Chondrocyte (in vitro differentiated cells): ENCODE results near the gene EPB41L2. TPM values are rescaled to one million over a fixed set of nuclear protein-coding genes. Genes with fewer than 3 reads are reported as not detected.

Experiments used
- DNase-seq: peaks from one replicate; pipeline ENCODE4 v3.0.0; 2021; ENCODE audit warnings: mixed read lengths, low spot score
- H3K27ac Mint-ChIP-seq: one replicate; pipeline ENCODE4 v1.8.0; 2021; ENCODE audit warnings: mild to moderate bottlenecking, moderate library complexity, mixed read lengths; ENCODE audit not compliant: unreplicated experiment
- H3K27me3 Mint-ChIP-seq: 2 replicates; pipeline ENCODE4 v1.8.0; 2021; ENCODE audit warnings: low read depth, mixed read lengths
- H3K36me3 Mint-ChIP-seq: 2 replicates; pipeline ENCODE4 v1.8.0; 2021; ENCODE audit warnings: low read depth, mixed read lengths
- H3K4me1 Mint-ChIP-seq: 2 replicates; pipeline ENCODE4 v1.8.0; 2021; ENCODE audit warnings: low read depth, mild to moderate bottlenecking, mixed read lengths
- H3K4me3 Mint-ChIP-seq: one replicate; pipeline ENCODE4 v1.8.0; 2021; ENCODE audit warnings: mild to moderate bottlenecking, moderate library complexity, mixed read lengths; ENCODE audit not compliant: unreplicated experiment
- H3K9me3 Mint-ChIP-seq: 2 replicates; pipeline ENCODE4 v1.8.0; 2021; ENCODE audit warnings: low read depth, mixed read lengths
- CTCF ChIP-seq: fragments of 200-600 bp; sonication (generic); IDR thresholded peaks from 2 replicates; pipeline ENCODE4 v1.5.0; 2021; ENCODE audit warnings: antibody characterized with exemption, mild to moderate bottlenecking, moderate library complexity
- total RNA-seq: library from RNA; stranded (reverse); gene quantifications from 3 replicates; pipeline ENCODE4 v1.2.1, GENCODE V29; 2021

The EPB41L2 gene
- total RNA-seq, 1 donor from 2014 or later, result 65.8 TPM

GRCh38 chr6:130863415-130864230 lies 199.4 kb downstream of the EPB41L2 start:
- H3K4me3 Mint-ChIP-seq, result no peak overlapping the region
- H3K4me1 Mint-ChIP-seq, result peaks cover 1% of the 10 kb centered on the region
- peaks cover 16% of the 10 kb centered on the region for H3K36me3 Mint-ChIP-seq
- no peaks in the 10 kb centered on the region for H3K9me3 Mint-ChIP-seq
- H3K27ac Mint-ChIP-seq, result no peak overlapping the region
- H3K27me3 Mint-ChIP-seq, result no peaks in the 10 kb centered on the region
- no peak for DNase-seq
- TF ChIP-seq CTCF, result no peak

- Mint-ChIP-seq H3K4me1 (no peaks in the 10 kb centered on the region), H3K36me3 (peaks cover 18% of the 10 kb centered on the region), H3K27ac (no peak overlapping the region), H3K9me3 (no peaks in the 10 kb centered on the region), H3K27me3 (no peaks in the 10 kb centered on the region), H3K4me3 (no peak overlapping the region)
- DNase-seq, result no peak
- TF ChIP-seq CTCF, result no peak
Observed at GRCh38 chr6:130862370-130862769, 200.7 kb downstream of the EPB41L2 start.

- Mint-ChIP-seq H3K9me3 (peaks cover 8% of the 10 kb centered on the region), H3K36me3 (peaks cover 18% of the 10 kb centered on the region), H3K4me3 (no peak overlapping the region), H3K27me3 (no peaks in the 10 kb centered on the region), H3K27ac (no peak overlapping the region), H3K4me1 (peaks cover under 1% of the 10 kb centered on the region)
- TF ChIP-seq CTCF, result no peak
- no peak for DNase-seq
Observed at GRCh38 chr6:130859161-130859867, 203.7 kb downstream of the EPB41L2 start.

- TF ChIP-seq CTCF, result no peak
- Mint-ChIP-seq H3K4me1 (peaks cover 7% of the 10 kb centered on the region), H3K27ac (no peak overlapping the region), H3K36me3 (peaks cover 15% of the 10 kb centered on the region), H3K9me3 (peaks cover 8% of the 10 kb centered on the region), H3K27me3 (no peaks in the 10 kb centered on the region), H3K4me3 (no peak overlapping the region)
- DNase-seq, result no peak
Observed at GRCh38 chr6:130858498-130859160, 204.4 kb downstream of the EPB41L2 start.

- Mint-ChIP-seq H3K36me3 (peaks cover 15% of the 10 kb centered on the region), H3K4me3 (no peak overlapping the region), H3K27ac (no peak overlapping the region)
Observed at GRCh38 chr6:130858054-130858453, 205.0 kb downstream of the EPB41L2 start.

More at GRCh38 chr6:130858054-130858453, 205.0 kb downstream of the EPB41L2 start:
- no peak for TF ChIP-seq CTCF
- no peak for DNase-seq
- H3K4me1 Mint-ChIP-seq, result peaks cover 13% of the 10 kb centered on the region
- no peaks in the 10 kb centered on the region for H3K27me3 Mint-ChIP-seq
- H3K9me3 Mint-ChIP-seq, result peaks cover 8% of the 10 kb centered on the region
